GM19372 (cell line): ENCODE data around the gene SFXN3.

Experiments used
- ATAC-seq: cut with Tn5 transposase; IDR thresholded peaks from one replicate; pipeline ENCODE4 v1.9.1; 2021; ENCODE audit warnings: mild to moderate bottlenecking, low read depth, moderate library complexity; ENCODE audit not compliant: unreplicated experiment

Gene SFXN3

DNA sequence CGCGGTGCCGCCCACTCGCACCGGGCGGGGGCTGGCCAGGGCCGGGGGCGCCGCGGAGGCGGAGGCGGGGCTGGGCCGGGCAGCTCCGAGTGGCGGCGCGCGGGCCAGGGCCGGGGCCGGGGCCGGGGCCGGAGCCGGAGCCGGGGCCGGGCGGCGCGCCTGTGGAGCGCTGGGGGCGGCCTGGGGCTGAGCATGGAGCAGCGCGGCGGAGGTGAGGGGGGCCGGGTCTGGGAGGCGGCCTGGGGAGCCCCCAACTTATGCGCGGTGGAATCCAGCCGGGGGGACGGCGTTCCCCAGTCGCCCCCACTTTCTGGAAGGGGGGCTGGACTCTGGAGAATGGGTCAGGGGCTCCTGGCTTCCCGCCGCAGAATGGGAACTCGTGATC is 31.3 kb upstream of the SFXN3 start, which contains the start of gene LZTS2:
TSS of gene LZTS2 (plus strand) at position 67 of the 385 bp plus-strand sequence. CDS start 2,731 bp downstream, outside the sequence.
- no peak for ATAC-seq

DNA sequence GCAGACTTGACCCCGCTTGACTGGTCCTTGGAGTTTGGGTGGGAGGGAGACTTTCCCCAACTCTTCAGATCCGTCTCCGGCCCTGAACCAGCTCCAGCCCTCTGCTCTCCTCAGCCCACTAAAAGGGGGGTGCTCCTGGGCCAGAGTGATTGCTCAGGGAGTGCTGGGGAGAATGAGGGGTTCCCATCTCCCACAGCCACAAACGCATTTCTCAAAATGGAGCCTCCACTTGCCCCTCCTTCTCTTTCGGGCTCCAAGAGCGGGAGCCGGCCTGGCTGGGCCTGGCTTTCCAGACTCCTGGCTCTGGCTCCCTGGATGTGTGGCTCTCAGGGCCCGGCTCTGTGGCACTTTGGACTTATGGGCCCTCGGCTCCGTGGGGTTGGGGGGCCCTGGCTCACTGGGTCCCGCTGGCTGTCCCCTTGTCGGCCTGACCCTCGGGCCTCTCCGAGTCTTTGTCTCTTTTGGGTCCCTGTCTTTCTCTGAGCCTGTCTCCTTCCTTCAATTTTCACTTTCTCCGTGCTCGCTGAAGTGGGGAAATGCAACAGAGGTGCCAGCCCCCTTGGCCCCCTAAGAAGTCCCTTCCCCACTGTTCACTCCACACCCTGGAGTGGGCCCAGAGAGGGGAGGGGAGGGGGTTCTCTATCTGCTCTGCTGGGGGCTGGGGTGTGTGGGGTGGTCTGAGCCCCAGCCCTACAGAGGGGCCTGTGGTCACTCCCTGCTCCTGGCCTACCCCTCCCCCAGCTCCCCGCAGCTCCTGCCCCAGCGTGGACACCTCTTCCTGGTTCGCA is 30.7 kb upstream of the SFXN3 start:
- no peak for ATAC-seq

DNA sequence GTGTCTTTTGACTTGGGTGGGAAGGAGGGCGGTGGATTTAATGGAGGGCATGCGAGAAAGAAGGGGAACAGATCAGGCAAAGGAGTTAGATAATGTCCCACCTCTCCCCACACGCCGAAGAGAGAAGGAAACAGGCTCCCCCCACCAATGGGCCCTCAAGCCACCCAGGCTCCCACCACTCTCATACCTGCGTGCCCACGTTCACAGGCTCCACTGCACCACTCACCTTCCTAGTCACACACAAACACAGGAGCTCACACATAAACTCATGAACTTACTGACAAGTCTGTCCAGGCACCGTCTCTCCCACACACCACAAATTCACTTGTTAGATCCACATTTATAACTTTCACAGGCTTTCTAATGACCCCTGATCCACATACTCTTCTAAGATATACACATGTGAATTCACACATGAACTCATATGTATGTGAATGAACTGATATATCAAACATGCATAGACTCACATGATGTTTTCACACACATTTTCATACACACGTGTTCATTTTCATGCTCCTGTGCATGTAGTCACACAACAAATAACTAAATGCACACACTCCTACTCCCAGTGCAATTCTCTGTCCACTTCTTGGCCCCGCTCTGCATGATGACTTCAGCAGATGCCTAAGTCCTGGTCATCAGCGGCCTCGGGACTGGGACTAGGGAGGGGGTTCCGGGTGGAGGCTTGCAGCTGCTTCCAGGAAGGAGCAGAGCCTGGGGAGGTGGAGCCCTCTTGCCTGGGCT is 29.9 kb upstream of the SFXN3 start:
- ATAC-seq, result no peak

DNA sequence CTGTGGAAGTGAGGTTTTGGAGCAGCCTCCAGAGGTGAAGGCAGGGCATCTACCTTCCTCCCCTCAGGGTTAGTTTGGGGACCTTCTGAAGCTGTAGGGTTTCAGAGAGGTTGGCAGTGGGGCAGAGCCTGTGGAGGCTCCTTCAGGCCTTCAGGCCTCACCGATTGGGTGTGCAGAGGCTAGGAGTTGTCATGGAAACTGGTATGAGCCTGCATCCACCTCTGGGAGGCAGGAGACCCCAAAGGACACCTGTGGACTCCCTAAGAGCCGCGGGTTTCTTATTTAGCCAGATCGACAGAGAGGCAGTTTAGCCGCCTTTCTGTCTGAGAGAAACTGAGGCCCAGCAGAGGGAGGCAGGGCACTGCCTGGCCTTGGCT is 29.4 kb upstream of the SFXN3 start:
- no peak for ATAC-seq

DNA sequence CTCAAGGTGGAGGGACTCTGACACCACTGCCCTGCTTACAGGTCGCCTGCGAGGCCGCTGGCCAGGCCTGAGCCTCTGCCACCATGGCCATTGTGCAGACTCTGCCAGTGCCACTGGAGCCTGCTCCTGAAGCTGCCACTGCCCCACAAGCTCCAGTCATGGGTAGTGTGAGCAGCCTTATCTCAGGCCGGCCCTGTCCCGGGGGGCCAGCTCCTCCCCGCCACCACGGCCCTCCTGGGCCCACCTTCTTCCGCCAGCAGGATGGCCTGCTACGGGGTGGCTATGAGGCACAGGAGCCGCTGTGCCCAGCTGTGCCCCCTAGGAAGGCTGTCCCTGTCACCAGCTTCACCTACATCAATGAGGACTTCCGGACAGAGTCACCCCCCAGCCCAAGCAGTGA is 28.6 kb upstream of the SFXN3 start:
- no peak for ATAC-seq

DNA sequence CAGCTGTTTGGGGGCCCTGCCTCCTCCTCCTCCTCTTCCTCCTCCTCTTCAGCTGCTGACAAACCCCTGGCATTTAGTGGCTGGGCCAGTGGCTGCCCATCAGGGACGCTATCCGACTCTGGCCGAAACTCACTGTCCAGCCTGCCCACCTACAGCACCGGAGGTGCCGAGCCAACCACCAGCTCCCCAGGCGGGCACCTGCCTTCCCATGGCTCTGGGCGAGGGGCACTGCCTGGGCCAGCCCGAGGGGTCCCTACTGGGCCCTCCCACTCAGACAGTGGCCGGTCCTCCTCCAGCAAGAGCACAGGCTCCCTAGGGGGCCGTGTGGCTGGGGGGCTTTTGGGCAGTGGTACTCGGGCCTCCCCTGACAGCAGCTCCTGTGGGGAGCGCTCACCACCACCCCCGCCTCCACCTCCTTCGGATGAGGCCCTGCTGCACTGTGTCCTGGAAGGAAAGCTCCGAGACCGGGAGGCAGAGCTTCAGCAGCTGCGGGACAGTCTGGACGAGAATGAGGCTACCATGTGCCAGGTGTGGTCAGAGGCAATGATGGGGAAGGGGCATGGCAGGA is 27.3 kb upstream of the SFXN3 start:
- ATAC-seq, result no peak

DNA sequence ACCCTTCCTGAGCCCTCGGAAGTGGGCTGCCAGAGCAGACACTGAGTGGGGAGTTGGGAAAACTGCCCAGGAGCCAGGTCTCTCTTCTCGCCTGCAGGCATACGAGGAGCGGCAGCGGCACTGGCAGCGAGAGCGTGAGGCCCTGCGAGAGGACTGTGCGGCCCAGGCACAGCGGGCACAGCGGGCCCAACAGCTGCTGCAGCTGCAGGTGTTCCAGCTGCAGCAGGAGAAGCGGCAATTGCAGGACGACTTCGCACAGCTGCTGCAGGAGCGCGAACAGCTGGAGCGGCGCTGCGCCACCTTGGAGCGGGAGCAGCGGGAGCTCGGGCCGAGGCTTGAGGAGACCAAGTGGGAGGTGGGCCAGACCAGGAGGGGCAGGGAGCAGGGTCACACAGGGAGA is 25.7 kb upstream of the SFXN3 start:
- no peak for ATAC-seq

DNA sequence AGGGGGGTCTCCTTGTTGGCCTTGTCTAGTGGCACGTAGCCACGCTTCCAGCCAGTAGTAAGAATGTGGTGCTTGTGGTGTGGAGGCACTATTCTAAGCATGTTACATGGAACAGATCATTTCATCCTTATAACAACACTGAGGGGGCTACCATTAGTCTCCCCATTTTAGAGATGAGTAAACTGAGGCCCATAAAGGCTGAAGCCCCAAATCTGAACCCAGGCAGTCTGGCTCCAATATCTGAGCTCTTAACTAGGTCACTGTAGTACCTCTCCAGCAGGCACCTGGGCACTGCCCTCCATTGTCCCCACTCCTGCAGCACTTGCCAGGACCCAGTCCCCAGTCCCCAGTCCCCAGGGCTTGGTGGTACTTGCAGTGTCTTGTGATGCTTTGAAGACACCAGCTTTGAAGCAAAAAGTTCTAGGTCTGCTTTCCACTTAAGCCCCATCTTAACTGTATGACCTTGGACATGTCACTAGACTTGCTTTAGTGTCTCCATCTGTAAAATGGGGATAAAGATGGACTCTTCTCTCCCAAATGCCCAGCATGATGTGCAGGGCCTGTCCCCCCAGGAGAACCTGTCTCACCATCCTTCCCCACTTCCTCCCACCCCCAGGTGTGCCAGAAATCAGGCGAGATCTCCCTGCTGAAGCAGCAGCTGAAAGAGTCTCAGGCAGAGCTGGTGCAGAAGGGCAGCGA is 25.0 kb upstream of the SFXN3 start:
- ATAC-seq, result no peak

DNA sequence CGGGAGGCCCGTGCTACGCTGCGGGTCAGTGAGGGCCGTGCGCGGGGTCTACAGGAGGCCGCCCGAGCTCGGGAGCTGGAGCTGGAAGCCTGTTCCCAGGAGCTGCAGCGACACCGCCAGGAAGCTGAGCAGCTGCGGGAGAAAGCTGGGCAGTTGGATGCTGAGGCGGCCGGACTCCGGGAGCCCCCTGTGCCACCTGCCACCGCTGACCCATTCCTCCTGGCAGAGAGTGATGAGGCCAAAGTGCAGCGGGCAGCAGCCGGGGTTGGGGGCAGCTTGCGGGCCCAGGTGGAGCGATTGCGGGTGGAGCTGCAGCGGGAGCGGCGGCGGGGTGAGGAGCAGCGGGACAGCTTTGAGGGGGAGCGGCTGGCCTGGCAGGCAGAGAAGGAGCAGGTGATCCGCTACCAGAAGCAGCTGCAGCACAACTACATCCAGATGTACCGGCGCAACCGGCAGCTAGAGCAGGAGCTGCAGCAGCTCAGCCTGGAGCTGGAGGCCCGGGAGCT is 24.4 kb upstream of the SFXN3 start:
- ATAC-seq, result no peak

DNA sequence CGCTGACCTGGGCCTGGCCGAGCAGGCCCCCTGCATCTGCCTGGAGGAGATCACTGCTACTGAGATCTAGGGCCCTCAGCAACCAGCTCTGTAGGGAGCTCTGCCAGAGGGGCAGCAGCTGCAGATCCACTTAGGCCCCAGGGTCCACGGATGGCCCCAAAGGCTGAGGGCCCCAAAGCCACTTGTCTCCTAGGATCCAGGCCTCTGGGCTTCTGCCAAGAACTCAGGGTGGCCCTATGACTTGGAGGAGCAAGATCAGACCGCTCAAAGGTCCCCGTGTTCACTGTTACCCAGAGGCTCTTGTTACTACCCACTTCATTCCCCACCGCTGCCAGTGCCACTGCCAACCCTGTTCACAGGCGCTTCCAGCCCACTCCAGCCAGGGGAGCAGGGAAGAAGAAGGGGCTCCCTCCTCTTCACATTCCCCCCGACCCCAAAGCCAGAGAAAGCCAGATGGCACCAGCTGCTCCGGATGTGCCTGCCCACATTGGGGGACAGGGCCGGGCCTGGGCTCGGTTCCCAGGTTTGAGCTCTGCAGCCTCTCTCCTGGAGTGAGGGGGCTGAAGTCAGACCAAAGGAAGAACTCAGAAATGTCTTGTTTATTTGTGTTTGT is 23.8 kb upstream of the SFXN3 start:
- ATAC-seq, result no peak

DNA sequence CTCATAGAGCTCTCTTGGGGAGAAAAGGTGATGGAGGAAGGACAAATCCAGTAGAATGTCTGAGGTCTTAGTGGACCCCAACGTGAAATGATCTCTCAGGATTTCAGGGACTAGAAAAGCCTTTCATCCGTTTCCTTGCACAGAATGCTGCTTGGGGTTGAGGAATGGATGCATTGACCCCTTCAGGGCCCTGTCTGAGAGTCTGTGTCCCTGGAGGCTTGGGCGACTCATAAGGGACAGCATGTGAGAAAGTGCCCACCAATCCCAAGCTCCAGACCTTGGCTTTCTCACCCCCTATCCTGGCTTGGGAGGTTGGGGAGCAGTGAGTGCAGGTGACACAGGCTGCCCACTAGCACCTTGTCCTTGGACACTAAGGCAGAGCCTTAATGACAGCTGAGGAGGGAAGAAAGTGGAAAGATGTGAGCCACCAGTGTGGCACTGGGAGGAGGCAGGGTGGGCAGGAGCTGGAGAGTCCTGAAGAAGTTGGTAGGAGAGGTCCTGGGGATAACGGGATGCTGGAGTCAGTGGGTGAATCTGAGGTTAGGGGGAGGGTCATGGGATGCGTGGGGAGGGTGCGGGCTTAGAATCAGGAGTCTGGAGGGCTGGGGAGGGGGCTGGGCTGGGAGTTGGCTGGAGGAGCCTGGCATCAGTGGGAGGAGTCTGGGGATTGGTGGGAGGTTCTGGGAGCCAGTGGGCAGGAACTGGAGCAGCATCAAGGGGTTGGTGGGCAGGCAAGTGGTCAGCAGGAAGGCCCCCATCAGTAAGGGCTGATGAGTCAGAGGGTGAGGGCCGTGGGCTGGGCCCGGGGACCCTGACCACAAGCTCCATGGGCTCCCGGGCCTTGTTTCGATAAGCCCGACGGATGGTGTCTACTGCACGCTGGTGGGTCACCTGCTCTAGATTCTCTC is 22.9 kb upstream of the SFXN3 start:
- no peak for ATAC-seq

DNA sequence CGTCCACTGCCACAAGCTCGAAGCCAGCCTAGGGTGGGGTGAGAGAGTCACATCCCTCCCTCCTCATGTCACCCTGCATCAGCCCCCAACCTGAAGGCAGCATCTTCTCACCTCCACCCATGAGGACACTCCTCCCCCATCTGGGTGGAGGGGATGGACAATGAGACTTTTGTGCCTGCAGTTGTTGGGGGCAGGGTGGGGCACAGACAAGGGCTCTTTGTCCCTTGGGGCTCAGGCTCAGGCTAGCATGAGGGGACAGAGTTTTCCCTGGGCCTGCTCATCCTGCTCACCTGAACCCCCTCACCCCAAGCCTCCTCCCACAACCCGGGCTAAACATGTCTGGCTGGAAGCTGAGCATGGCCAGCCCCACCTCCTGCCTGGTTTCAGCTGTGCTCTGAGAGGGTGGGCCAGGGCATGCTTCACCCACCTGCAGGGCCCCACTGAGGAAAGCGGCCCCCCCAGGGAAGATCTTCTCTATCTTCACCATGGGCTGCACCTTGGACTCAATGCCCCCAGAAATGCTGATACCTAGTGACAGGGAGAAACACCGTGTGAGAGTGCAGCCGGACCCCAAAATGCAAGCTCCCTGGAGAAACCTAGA is 22.1 kb upstream of the SFXN3 start:
- no peak for ATAC-seq

DNA sequence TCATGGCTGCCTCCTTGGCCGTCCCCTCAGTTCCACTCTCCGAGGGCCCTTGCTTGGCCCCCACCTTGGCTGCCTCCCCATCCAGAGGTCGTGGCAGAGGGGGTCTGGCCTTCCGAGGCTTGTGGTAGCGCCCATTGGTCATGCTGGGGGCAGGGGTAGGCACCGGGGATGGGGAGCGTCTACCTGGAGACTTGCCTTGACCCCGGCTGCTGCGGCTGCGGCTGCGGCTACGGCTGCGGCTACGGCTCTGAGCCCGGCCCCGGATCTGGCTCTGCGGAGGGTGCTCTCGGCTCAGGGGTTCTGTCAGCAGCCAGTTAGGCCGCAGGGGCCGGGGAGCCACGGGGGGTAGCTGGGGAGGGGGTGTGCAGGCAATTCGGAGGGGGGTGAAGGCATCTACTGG is 20.7 kb upstream of the SFXN3 start:
- ATAC-seq, result no peak

DNA sequence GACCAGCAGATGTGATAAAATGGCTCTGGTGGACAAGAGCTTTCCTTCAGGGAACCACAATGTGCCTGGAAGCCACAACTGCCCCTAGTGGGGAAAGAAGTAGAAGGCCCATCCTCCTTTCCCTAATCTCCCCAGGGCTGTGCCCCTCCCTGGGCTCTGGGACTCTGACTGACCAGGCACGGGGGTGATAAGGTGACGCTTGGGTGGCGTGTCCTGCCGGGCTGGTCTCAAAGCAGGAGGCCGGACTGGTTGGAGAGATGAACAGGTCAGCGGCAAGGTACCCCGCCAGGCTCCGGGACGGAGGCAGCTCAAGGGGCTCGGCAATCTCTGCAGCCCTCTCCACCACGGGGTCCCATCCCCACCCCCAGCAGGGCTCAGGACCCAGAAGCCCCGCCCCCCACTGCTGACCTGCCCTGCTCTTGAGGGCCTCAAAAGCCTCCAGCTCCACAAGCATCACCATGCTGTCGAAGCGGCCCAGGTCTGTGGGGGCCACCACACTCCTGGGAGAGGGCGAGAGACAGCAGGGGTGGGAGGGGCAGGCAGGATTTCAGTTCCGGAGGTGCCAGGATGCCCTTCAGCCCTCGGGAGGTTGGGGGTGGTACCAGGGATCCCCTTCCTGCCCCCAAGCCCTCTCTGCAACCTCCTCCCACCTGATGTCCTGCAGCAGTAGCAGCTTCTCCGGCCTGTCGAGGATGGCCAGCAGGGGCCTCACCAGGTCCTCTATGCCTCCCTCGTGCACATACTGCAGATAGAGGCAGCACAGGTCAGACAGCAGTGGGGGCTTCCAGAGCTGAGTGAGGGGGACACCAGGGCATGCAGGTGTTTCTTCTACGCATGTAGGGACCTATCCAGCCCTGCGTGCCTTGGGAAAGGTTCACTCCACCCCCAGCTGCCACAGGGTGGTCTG is 19.3 kb upstream of the SFXN3 start:
- no peak for ATAC-seq

DNA sequence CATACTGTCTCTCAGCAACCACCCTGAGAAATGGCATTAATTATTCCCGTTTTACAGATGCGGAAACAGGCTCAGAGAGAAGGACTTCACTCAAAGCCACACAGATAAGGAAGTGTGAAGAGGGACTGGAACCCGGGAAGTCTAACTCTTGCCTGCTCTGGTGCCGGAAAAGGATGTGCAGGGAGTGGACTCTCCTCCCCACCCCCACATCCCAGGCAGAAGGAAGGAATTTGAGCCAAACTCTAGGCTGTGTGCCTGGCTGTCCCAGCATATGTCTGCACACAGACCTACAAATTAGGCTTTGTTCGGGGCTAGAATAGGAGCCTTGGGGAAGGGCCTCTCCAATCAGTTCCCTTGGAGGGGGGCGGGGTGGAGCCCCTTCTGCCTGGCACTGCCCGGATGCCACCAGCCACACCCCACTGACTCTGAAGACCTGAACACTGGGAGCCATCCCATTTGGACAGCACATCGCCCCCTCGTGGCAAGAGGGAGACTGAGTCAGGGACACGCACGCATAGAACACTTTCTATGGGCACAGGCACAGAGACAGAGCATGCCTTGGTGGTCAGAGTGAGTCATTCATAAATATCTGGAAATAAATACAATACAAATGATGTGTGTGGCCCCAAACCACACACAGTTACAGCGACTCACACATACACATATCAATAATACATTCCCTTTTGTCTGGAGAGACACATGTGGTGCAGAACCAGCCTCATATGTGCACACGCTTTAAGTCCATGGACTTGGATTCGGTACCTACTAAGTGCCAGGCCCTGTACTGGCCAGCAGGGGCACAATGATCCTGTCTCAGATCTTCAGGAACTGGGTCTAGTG is 18.3 kb upstream of the SFXN3 start:
- peak; percentile 76 for ATAC-seq

DNA sequence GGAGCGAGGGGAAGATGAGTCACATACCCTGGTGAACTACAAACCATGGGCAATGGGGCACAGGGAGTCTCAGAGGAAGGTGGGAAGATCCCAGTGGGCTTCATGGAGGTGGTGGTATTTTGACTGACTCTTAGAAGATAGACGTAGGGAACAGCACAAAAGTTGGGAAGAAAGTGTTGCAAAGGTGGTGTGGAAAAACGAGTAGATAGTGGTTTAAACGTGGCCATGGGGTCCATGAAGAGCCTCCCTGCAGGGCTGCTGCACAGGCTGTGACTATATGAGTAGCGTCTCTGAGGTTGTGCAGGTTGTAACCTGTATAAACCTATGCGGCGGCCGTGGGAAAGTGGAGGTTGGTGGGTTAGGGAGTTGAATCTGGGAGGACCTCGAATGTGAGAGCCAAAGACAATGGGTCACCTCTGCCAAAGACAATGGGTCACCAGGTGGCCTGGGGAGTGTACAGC is 17.6 kb upstream of the SFXN3 start:
- ATAC-seq, result no peak

DNA sequence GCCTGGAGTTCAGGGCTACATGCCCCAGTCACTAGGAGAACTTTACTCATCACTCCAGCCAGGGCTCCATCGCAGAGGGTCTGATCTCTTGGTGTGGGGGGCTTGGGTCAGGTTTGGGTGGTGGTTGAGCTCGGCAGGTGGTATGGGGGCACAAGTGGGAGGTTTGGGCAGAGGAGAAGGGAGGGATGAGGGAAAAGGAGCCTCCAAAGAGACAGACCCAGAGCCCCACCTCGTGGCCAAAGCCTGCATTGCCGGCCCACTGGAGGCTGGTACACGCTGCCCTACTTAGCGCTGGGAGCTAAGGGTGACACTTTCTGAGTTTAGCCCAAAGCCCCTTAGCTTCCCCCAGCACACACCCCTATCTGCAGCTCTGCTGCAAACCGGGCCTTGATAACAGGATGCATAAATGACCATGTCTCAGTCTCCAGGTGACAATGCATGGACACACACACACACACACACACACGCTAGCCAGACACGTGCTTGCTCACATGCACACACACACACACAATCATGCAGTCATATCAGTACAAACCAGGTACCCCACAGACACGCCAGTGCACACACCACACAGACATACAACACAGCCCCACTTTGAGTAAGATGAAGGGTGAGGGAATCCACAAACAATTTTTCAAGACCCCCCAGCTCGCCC is 16.7 kb upstream of the SFXN3 start:
- ATAC-seq, result peak; percentile 48
